IMR-90 (cell line): Measurements from ENCODE around the gene FAM120A. TPM values are rescaled to one million over a fixed set of nuclear protein-coding genes. Genes with fewer than 3 reads are reported as not detected.

Experiments
- ATAC-seq: fragments of 200-7000 bp; cut with Tn5 transposase; 2 replicates; pipeline ENCODE4 v1.9.1; 2020; ENCODE audit warnings: low read depth, mild to moderate bottlenecking, moderate library complexity
- BruUV-seq: library from RNA; stranded (reverse); fragments of 400-500 nt; replicated peaks from 2 replicates; lab custom pipeline; 2021; lab: Mats Ljungman, UMichigan
- CTCF ChIA-PET: fragments of 300-600 bp; formaldehyde crosslinking; extraction: SDS; loops from one replicate; lab custom pipeline; 2021; ENCODE audit warnings: antibody characterized with exemption; lab: Yijun Ruan, JAX
- POLR2A ChIA-PET: fragments of 300-600 bp; sonication (Branson Sonifier 250); formaldehyde crosslinking; loops from one replicate; lab custom pipeline; 2022; ENCODE audit warnings: antibody characterized with exemption; ENCODE audit not compliant: unreplicated experiment; lab: Charles Lee
- DNase-seq: peaks from one replicate; pipeline ENCODE4 v3.0.0; 2013
- H2AFZ ChIP-seq: replicated peaks from 2 replicates; pipeline ENCODE3; 2013; ENCODE audit warnings: low read length, mild to moderate bottlenecking; ENCODE audit not compliant: poor library complexity
- H2AK5ac ChIP-seq: 2 replicates; pipeline ENCODE4 v1.6.1; 2013; ENCODE audit warnings: low read depth, low read length, inconsistent platforms
- H2AK9ac ChIP-seq: replicated peaks from 2 replicates; pipeline ENCODE3; 2013; ENCODE audit warnings: mild to moderate bottlenecking, low read depth, low read length, moderate library complexity; ENCODE audit not compliant: poor library complexity
- H2BK120ac ChIP-seq: 2 replicates; pipeline ENCODE4 v1.6.1; 2013; ENCODE audit warnings: low read depth, low read length, inconsistent platforms
- H2BK15ac ChIP-seq: 3 replicates; pipeline ENCODE4 v1.6.1; 2013; ENCODE audit warnings: low read depth, low read length, inconsistent platforms
- H2BK20ac ChIP-seq: 2 replicates; pipeline ENCODE4 v1.6.1; 2013; ENCODE audit warnings: low read depth, mild to moderate bottlenecking, inconsistent platforms, low read length, moderate library complexity
- H2BK5ac ChIP-seq: 2 replicates; pipeline ENCODE4 v1.6.1; 2013; ENCODE audit warnings: mild to moderate bottlenecking, low read depth, low read length, inconsistent platforms; ENCODE audit not compliant: poor library complexity, severe bottlenecking
- H3K14ac ChIP-seq: replicated peaks from 2 replicates; pipeline ENCODE4 v1.6.1; 2013; ENCODE audit warnings: low read depth, low read length, inconsistent platforms
- H3K18ac ChIP-seq: 2 replicates; pipeline ENCODE4 v1.6.1; 2013; ENCODE audit warnings: low read depth, low read length, control low read depth
- H3K23ac ChIP-seq: 2 replicates; pipeline ENCODE4 v1.6.1; 2013; ENCODE audit warnings: low read depth, low read length, inconsistent platforms
- H3K27ac ChIP-seq: 2 replicates; pipeline ENCODE4 v1.5.1; 2013; ENCODE audit warnings: mild to moderate bottlenecking, control low read depth, low read length; ENCODE audit not compliant: insufficient read depth
- H3K27me3 ChIP-seq: 2 replicates; pipeline ENCODE4 v1.6.1; 2013; ENCODE audit warnings: low read length; ENCODE audit not compliant: control insufficient read depth, insufficient read depth
- H3K36me3 ChIP-seq: 2 replicates; pipeline ENCODE4 v1.6.1; 2013; ENCODE audit warnings: low read length, mixed read lengths; ENCODE audit not compliant: control insufficient read depth, insufficient read depth
- H3K4ac ChIP-seq: 2 replicates; pipeline ENCODE4 v1.6.1; 2013; ENCODE audit warnings: low read depth, low read length, inconsistent platforms
- H3K4me1 ChIP-seq: 2 replicates; pipeline ENCODE4 v1.6.1; 2013; ENCODE audit warnings: low read length, mixed read lengths; ENCODE audit not compliant: control insufficient read depth, insufficient read depth
- H3K4me2 ChIP-seq: 2 replicates; pipeline ENCODE4 v1.6.1; 2013; ENCODE audit warnings: low read depth, mild to moderate bottlenecking, control low read depth, low read length, moderate library complexity
- H3K4me3 ChIP-seq: 2 replicates; pipeline ENCODE4 v1.5.1; 2013; ENCODE audit warnings: low read depth, mild to moderate bottlenecking, control low read depth, low read length, moderate library complexity; ENCODE audit not compliant: insufficient read depth
- H3K56ac ChIP-seq: 2 replicates; pipeline ENCODE4 v1.6.1; 2013; ENCODE audit warnings: low read length, inconsistent platforms; ENCODE audit not compliant: insufficient read depth; ENCODE audit errors: extremely low read depth
- H3K79me1 ChIP-seq, 2 experiments: 2 replicates each; pipeline ENCODE4 v1.6.1; 2013; ENCODE audit warnings: low read length in 2 of 2, inconsistent platforms in 1 of 2, low read depth in 1 of 2
- H3K9ac ChIP-seq: 2 replicates; pipeline ENCODE4 v1.6.1; 2013; ENCODE audit warnings: low read depth, low read length, control low read depth
- H3K9me1 ChIP-seq: 2 replicates; pipeline ENCODE4 v1.6.1; 2013; ENCODE audit warnings: low read length, inconsistent platforms; ENCODE audit not compliant: insufficient read depth
- H3K9me3 ChIP-seq: 2 replicates; pipeline ENCODE4 v1.6.1; 2013; ENCODE audit warnings: low read length; ENCODE audit not compliant: control insufficient read depth, insufficient read depth
- H4K20me1 ChIP-seq: 2 replicates; pipeline ENCODE4 v1.6.1; 2013; ENCODE audit warnings: low read length, inconsistent platforms; ENCODE audit not compliant: insufficient read depth
- H4K5ac ChIP-seq: 2 replicates; pipeline ENCODE4 v1.6.1; 2013; ENCODE audit warnings: mild to moderate bottlenecking, low read depth, low read length, control low read depth
- H4K8ac ChIP-seq, 2 experiments: 2 replicates each; pipeline ENCODE4 v1.6.1; 2013; ENCODE audit warnings: low read depth in 2 of 2, low read length in 2 of 2, control low read depth in 1 of 2, inconsistent platforms in 1 of 2
- H4K91ac ChIP-seq: 2 replicates; pipeline ENCODE4 v1.6.1; 2013; ENCODE audit warnings: low read depth, low read length, inconsistent platforms; ENCODE audit not compliant: insufficient read depth
- MAFK ChIP-seq: IDR thresholded peaks from 2 replicates; pipeline ENCODE4 v1.6.1; 2012; ENCODE audit warnings: low read depth, low read length, improper control_type of control experiment
- MAZ ChIP-seq: IDR thresholded peaks from 2 replicates; pipeline ENCODE4 v1.6.1; 2012; ENCODE audit warnings: low read depth, mild to moderate bottlenecking, low read length, improper control_type of control experiment, moderate library complexity, borderline replicate concordance
- NFE2L2 ChIP-seq: fragments of 150-350 bp; IDR thresholded peaks from 2 replicates; pipeline ENCODE4 v1.6.1; 2016; ENCODE audit warnings: low read depth, mild to moderate bottlenecking, low read length
- USF2 ChIP-seq: fragments of 150-350 bp; IDR thresholded peaks from 2 replicates; pipeline ENCODE4 v1.6.1; 2017; ENCODE audit warnings: mild to moderate bottlenecking, antibody characterized with exemption, low read length, low read depth
- WGBS, 2 experiments: methylation state at CpG; one replicate each; pipeline versions ENCODE4 v1.1.5 to v1.1.7; 2013; ENCODE audit warnings: missing lambda C conversion rate in 2 of 2; ENCODE audit not compliant: insufficient read length in 1 of 2; ENCODE audit errors: extremely low coverage in 2 of 2; 5-methylcytosine and 5-hydroxymethylcytosine counted together
- dilution Hi-C: fragments of 300-500 bp; cut with HindIII; formaldehyde crosslinking; loops from one replicate; pipeline ENCODE4 v1.14.3; 2018; ENCODE audit warnings: low sequenced_read_pairs; ENCODE audit not compliant: unreplicated experiment
- in situ Hi-C: fragments of 300-500 bp; cut with MboI; formaldehyde crosslinking; loops from 3 replicates; pipeline ENCODE4 v1.14.3; 2019; ENCODE audit warnings: low sequenced_read_pairs, inconsistent platforms, mixed read lengths
- intact Hi-C: fragments of 100-400 bp; cut with micrococcal nuclease; formaldehyde crosslinking; loops from 2 replicates; pipeline ENCODE4 v1.10.0; 2022
- polyA plus RNA-seq, 3 experiments: library from polyadenylated mRNA; depleted of rRNA; stranded (reverse); fragments of >200 nt; gene quantifications; 2 replicates each; pipeline ENCODE4 v1.2.3, GENCODE V29; 2012; ENCODE audit warnings: low replicate concordance in 1 of 3
- total RNA-seq: library from RNA; depleted of rRNA; stranded (reverse); fragments of >200 nt; gene quantifications from 2 replicates; pipeline ENCODE4 v1.2.3, GENCODE V29; 2012

Gene FAM120A
- total and polyA plus RNA-seq, 2 of the 4 experiments (the other 2 are of a cell fraction) = 61.6 to 75.1 TPM

GRCh38 chr9:93486268-93486667 lies 34.8 kb downstream of the FAM120A start:
- Histone ChIP-seq H2BK15ac (no peak overlapping the region), H2BK5ac (peak overlapping the region; percentile 52), H3K23ac (no peak overlapping the region), H2AFZ (no peak overlapping the region), H3K4ac (peak overlapping the region; percentile 42; the same call in 1 of the 2 replicates), H3K36me3 (peaks cover 14% of the 10 kb centered on the region), H2BK20ac (no peak overlapping the region), H3K56ac (no peak overlapping the region; the same call in 1 of the 2 replicates), H3K4me2 (no peak overlapping the region), H3K27me3 (no peaks in the 10 kb centered on the region), H2AK5ac (no peak overlapping the region), H3K4me1 (peaks cover 3% of the 10 kb centered on the region; the same call in 1 of the 2 replicates), H3K9me1 (peaks cover 10% of the 10 kb centered on the region), H2BK120ac (peak overlapping the region; percentile 53), H2AK9ac (no peak overlapping the region), H3K14ac (no peak overlapping the region), H3K9ac (no peak overlapping the region), H3K18ac (peak overlapping the region; percentile 87), H3K9me3 (no peaks in the 10 kb centered on the region), H4K8ac (peak overlapping the region in 1 of 2 experiments; percentile 61; a peak in 3 of 4 replicates), H4K91ac (no peak overlapping the region), H3K27ac (peak overlapping the region; percentile 87; the same call in 1 of the 2 replicates), H3K4me3 (no peak overlapping the region), H3K79me1 (peaks cover 59 to 78% of the 10 kb centered on the region in 2 experiments), H4K5ac (peak overlapping the region; percentile 71), H4K20me1 (peaks cover 17% of the 10 kb centered on the region)
- BruUV-seq = no TSS peak
- intact Hi-C loops = no loop called here
- in situ Hi-C loops = no loop called here
- peak; percentile 55 for ATAC-seq
- WGBS, 2 experiments = no CpG with 5 or more reads among the region's 1 CpG
- dilution Hi-C loops = no loop called here
- DNase-seq = peak; percentile 38
- ChIA-PET POLR2A (no interaction called here), CTCF (interaction anchor here (0.7 kb wide), 1 partner anchor 76 kb away, joined by 4 read pairs; no protein-coding TSS in a partner anchor)
- TF ChIP-seq MAZ (no peak), NFE2L2 (peak; percentile 99), MAFK (peak; percentile 95), USF2 (no peak)
